ENCODE measurements around the gene ADGRE2. TPM values are rescaled to one million over a fixed set of nuclear protein-coding genes. Genes with fewer than 3 reads are reported as not detected.
"Not testable (repeated sequence)": the region's sequence is repeated elsewhere in the genome, so short reads cannot be mapped to it uniquely, and the experiment has no call there.

The ADGRE2 gene
- total RNA-seq, 1 experiment from 2014 or later, result 0.21 TPM

DNA sequence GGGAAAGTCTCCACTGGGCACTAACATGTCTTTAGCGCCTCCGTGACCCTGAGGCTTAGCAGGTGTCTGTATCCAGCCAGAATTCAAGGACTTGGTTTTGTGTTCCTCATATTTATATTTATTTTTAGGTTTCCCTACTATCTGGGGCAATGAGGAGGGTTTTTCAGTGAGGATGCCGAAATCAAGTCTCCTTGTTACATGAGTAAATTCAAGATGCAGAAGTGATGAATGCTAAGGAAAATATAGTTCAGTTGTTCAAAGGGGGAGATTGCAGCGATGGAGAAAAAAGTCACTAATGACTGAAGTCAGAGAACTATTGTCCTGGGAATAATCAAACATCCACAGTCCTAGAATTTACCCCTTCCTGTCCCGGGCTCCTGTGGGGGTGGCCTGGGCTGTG is 791 bp upstream of the ADGRE2 start:
- no peak for TF ChIP-seq TCF7L2 (IDR thresholded peaks at IDR 0.05; ENCODE audit: low read depth, low read length)
- TF ChIP-seq, protein P1, sequence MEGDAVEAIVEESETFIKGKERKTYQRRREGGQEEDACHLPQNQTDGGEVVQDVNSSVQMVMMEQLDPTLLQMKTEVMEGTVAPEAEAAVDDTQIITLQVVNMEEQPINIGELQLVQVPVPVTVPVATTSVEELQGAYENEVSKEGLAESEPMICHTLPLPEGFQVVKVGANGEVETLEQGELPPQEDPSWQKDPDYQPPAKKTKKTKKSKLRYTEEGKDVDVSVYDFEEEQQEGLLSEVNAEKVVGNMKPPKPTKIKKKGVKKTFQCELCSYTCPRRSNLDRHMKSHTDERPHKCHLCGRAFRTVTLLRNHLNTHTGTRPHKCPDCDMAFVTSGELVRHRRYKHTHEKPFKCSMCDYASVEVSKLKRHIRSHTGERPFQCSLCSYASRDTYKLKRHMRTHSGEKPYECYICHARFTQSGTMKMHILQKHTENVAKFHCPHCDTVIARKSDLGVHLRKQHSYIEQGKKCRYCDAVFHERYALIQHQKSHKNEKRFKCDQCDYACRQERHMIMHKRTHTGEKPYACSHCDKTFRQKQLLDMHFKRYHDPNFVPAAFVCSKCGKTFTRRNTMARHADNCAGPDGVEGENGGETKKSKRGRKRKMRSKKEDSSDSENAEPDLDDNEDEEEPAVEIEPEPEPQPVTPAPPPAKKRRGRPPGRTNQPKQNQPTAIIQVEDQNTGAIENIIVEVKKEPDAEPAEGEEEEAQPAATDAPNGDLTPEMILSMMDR (IDR thresholded peaks at IDR 0.05), result no peak
- TF ChIP-seq SIN3A (IDR thresholded peaks at IDR 0.05; ENCODE audit: borderline replicate concordance, insufficient read depth, low read depth, low read length), result no peak
- no peak for TF ChIP-seq POLR2AphosphoS5 (IDR thresholded peaks at IDR 0.05; ENCODE audit: low read depth, low read length)
- TF ChIP-seq, protein P2, sequence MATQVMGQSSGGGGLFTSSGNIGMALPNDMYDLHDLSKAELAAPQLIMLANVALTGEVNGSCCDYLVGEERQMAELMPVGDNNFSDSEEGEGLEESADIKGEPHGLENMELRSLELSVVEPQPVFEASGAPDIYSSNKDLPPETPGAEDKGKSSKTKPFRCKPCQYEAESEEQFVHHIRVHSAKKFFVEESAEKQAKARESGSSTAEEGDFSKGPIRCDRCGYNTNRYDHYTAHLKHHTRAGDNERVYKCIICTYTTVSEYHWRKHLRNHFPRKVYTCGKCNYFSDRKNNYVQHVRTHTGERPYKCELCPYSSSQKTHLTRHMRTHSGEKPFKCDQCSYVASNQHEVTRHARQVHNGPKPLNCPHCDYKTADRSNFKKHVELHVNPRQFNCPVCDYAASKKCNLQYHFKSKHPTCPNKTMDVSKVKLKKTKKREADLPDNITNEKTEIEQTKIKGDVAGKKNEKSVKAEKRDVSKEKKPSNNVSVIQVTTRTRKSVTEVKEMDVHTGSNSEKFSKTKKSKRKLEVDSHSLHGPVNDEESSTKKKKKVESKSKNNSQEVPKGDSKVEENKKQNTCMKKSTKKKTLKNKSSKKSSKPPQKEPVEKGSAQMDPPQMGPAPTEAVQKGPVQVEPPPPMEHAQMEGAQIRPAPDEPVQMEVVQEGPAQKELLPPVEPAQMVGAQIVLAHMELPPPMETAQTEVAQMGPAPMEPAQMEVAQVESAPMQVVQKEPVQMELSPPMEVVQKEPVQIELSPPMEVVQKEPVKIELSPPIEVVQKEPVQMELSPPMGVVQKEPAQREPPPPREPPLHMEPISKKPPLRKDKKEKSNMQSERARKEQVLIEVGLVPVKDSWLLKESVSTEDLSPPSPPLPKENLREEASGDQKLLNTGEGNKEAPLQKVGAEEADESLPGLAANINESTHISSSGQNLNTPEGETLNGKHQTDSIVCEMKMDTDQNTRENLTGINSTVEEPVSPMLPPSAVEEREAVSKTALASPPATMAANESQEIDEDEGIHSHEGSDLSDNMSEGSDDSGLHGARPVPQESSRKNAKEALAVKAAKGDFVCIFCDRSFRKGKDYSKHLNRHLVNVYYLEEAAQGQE (IDR thresholded peaks at IDR 0.05; ENCODE audit: insufficient read depth in 1 of 2, low read depth in 2 of 2, low read length in 1 of 2), result no peak
- ChIA-PET POLR2A (no interaction called here), CTCF (no interaction called here)
- BruUV-seq (replicated peaks), result no TSS peak
- intact Hi-C loops (cut with micrococcal nuclease; ENCODE audit: unreplicated experiment), result no loop called here
- DNase-seq (ENCODE audit: low read depth, low spot score) (no peak), ATAC-seq (no peak)
- Histone ChIP-seq H3K4me1 (ENCODE audit: control insufficient read depth, insufficient read depth, low read length) (no peaks in the 10 kb centered on the region), H3K4me3 (ENCODE audit: low read depth in 2 of 2, low read length in 2 of 2) (no peak overlapping the region), H3K9me3 (ENCODE audit: control insufficient read depth, insufficient read depth, low read depth, low read length) (no peaks in the 10 kb centered on the region), H3K36me3 (ENCODE audit: control insufficient read depth, insufficient read depth, low read length) (no peaks in the 10 kb centered on the region; the same call in 1 of the 2 replicates), H3K27me3 (ENCODE audit: control insufficient read depth, insufficient read depth, low read length) (no peaks in the 10 kb centered on the region), H3K27ac (ENCODE audit: low read length) (no peak overlapping the region)
- in situ Hi-C loops (cut with HindIII; ENCODE audit: low pct_unique_long_range_greater_than_20kb, low sequenced_read_pairs), result no loop called here

DNA sequence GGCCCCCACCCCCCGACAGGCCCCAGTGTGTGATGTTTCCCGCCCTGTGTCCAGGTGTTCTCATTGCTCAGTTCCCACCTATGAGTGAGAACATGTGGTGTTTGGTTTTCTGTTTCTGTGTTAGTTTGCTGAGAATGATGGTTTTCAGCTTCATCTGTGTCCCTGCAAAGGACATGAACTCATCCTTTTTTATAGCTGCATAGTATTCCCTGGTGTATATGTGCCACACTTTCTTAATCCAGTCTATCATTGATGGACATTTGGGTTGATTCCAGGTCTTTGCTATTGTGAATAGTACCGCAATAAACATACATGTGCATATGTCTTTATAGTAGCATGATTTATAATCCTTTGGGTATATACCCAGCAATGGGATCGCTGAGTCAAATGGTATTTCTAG is 715 bp downstream of the ADGRE2 start:
- in situ Hi-C loops (cut with HindIII; ENCODE audit: low pct_unique_long_range_greater_than_20kb, low sequenced_read_pairs); CTCF ChIA-PET; ATAC-seq: not testable (repeated sequence)

DNA sequence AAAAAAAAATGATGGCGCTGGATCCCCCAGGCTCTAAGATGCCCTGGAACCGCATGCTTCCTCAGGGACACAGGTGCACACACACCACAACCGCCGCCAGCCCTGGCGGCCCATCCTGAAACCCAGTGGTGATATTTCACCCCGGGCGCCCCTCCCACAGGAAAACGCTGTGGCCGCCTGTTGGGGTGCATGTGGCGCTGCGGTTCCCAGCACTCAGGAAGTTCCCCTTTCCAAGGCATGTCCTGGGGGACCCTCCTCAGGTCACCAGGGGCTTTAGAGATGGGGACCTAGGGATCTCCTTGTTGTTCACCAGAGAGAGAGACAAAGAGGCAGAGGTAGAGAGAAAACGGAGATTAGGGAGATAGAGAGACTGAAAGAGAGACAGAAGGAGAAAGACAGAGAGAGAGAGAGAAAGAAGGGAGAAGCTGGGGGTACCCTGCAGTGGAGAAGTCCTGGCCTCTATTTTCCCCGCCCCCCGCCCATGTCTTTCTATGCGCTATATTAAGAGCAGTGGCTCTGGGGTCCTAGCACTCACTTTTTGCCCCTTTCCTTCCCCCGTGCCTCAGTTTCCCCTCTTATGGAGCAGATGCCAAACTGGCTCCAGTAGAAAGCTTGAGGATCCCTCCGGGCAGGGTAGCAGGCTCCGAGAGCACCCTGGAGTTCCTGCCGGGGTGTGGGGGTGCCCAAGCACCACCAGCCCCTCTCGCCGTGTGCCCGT is 2.3 kb downstream of the ADGRE2 start:
- in situ Hi-C loops (cut with HindIII; ENCODE audit: low pct_unique_long_range_greater_than_20kb, low sequenced_read_pairs), result no loop called here
- H3K36me3 ChIP-seq (ENCODE audit: control insufficient read depth, insufficient read depth, low read length), result no peaks in the 10 kb centered on the region; the same call in 1 of the 2 replicates
- no peak overlapping the region for H3K27ac ChIP-seq (ENCODE audit: low read length)
- intact Hi-C loops (cut with micrococcal nuclease; ENCODE audit: unreplicated experiment), result no loop called here
- BruUV-seq (replicated peaks), result no TSS peak
- POLR2A ChIA-PET, result no interaction called here
- TF ChIP-seq POLR2AphosphoS5 (IDR thresholded peaks at IDR 0.05; ENCODE audit: low read depth, low read length) (no peak), SIN3A (IDR thresholded peaks at IDR 0.05; ENCODE audit: borderline replicate concordance, insufficient read depth, low read depth, low read length) (no peak), TCF7L2 (IDR thresholded peaks at IDR 0.05; ENCODE audit: low read depth, low read length) (no peak)
- TF ChIP-seq, protein P1 (IDR thresholded peaks at IDR 0.05), result no peak
- TF ChIP-seq, protein P2 (IDR thresholded peaks at IDR 0.05; ENCODE audit: insufficient read depth in 1 of 2, low read depth in 2 of 2, low read length in 1 of 2), result no peak
- CTCF ChIA-PET, result interaction anchor here (1.1 kb wide), 1 partner anchor 202 kb away, joined by 11 read pairs; no protein-coding TSS in a partner anchor
- no peaks in the 10 kb centered on the region for H3K9me3 ChIP-seq (ENCODE audit: control insufficient read depth, insufficient read depth, low read depth, low read length)
- H3K4me1 ChIP-seq (ENCODE audit: control insufficient read depth, insufficient read depth, low read length), result no peaks in the 10 kb centered on the region
- ATAC-seq, result peak; percentile 46; the same call in 1 of the 2 replicates
- H3K4me3 ChIP-seq (ENCODE audit: low read depth in 2 of 2, low read length in 2 of 2), result peak overlapping the region; percentile 15 to 32
- H3K27me3 ChIP-seq (ENCODE audit: control insufficient read depth, insufficient read depth, low read length), result no peaks in the 10 kb centered on the region
- DNase-seq (ENCODE audit: low read depth, low spot score), result no peak

More for the DNA sequence above, 715 bp downstream of the ADGRE2 start:
- H3K4me1 ChIP-seq (ENCODE audit: control insufficient read depth, insufficient read depth, low read length); H3K36me3 ChIP-seq (ENCODE audit: control insufficient read depth, insufficient read depth, low read length); H3K27me3 ChIP-seq (ENCODE audit: control insufficient read depth, insufficient read depth, low read length); H3K4me3 ChIP-seq (ENCODE audit: low read depth in 2 of 2, low read length in 2 of 2); BruUV-seq (replicated peaks); DNase-seq (ENCODE audit: low read depth, low spot score); H3K9me3 ChIP-seq (ENCODE audit: control insufficient read depth, insufficient read depth, low read depth, low read length); POLR2A ChIA-PET; H3K27ac ChIP-seq (ENCODE audit: low read length); intact Hi-C loops (cut with micrococcal nuclease; ENCODE audit: unreplicated experiment): not testable (repeated sequence)

Measured in Panc1 (cell line).